Epithelial cell of proximal tubule (primary cell): ENCODE data around the gene CXCL6. TPM values are rescaled to one million over a fixed set of nuclear protein-coding genes. Genes with fewer than 3 reads are reported as not detected.
A peak's percentile ranks its signal among the peaks of the same experiment; 100 is the strongest.

Experiments
- DNase-seq: peaks from one replicate; pipeline ENCODE4 v3.0.0-alpha.2; 2011; ENCODE audit warnings: low read depth
- H3K4me3 ChIP-seq: 2 replicates; pipeline ENCODE4 v1.5.1; 2011; ENCODE audit warnings: low read depth, mild to moderate bottlenecking, low read length
- total RNA-seq: library from RNA; depleted of rRNA; stranded (reverse); fragments of >200 nt; gene quantifications from 2 replicates; pipeline ENCODE4 v1.2.3, GENCODE V29; 2015
- TF ChIP-seq, protein P1 (sequence below): conservative IDR thresholded peaks from 2 replicates; pipeline ENCODE4 v1.5.1; 2012; ENCODE audit warnings: low read depth, mild to moderate bottlenecking, low read length

CXCL6 gene
- total RNA-seq, 1 donor from 2014 or later, result 17.1 TPM

GRCh38 chr4:73870260-73870659, 33.8 kb downstream of the CXCL6 start:
- peak overlapping the region; percentile 72 for H3K4me3 ChIP-seq
- DNase-seq, result no peak
- TF ChIP-seq, protein P1, sequence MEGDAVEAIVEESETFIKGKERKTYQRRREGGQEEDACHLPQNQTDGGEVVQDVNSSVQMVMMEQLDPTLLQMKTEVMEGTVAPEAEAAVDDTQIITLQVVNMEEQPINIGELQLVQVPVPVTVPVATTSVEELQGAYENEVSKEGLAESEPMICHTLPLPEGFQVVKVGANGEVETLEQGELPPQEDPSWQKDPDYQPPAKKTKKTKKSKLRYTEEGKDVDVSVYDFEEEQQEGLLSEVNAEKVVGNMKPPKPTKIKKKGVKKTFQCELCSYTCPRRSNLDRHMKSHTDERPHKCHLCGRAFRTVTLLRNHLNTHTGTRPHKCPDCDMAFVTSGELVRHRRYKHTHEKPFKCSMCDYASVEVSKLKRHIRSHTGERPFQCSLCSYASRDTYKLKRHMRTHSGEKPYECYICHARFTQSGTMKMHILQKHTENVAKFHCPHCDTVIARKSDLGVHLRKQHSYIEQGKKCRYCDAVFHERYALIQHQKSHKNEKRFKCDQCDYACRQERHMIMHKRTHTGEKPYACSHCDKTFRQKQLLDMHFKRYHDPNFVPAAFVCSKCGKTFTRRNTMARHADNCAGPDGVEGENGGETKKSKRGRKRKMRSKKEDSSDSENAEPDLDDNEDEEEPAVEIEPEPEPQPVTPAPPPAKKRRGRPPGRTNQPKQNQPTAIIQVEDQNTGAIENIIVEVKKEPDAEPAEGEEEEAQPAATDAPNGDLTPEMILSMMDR, result no peak

- TF ChIP-seq, protein P1, result no peak
- H3K4me3 ChIP-seq, result peak overlapping the region; percentile 72
- DNase-seq, result no peak
Observed at GRCh38 chr4:73870768-73871167, 34.3 kb downstream of the CXCL6 start.

DNA sequence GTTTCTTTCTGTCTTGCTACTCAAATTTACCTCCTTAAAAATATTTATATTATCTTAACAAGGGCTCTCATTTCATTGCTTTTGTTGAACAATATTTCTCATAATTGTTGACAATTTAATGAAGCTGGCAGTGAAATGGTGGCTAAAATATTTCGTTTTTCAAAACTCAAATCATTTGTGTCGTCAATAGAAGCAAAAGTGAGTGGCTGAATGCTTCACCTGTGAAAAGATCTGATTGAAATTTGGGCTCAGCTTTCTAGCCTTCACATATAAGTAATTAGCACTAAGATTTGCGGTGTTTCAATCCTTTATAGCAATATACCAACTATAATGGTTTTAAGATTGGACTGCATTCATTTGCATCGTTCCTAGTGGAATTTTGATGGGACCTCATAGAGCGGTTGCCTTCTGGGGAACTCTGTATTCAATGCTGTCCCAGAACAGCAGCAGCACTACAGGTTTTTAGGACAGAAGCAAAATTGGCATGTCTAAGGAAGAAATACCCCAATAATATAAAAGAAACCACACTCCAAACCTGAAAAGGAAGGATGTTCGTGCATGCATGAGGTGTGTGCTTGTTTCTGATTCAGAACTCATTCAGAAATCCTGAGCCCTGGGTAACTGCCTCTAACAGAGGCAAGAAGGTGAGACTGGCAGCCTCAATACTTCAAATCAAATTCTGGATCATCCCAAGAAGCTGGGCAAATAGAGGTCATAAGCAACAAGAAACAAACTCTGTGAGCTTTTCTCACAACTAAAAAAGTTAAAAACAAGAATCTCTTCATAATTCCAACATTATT, 35.2 kb downstream of the CXCL6 start:
- H3K4me3 ChIP-seq, result peak overlapping the region; percentile 72
- TF ChIP-seq, protein P1, result no peak
- DNase-seq, result no peak

GRCh38 chr4:73872316-73873108, 36.0 kb downstream of the CXCL6 start:
- TF ChIP-seq, protein P1, result no peak
- H3K4me3 ChIP-seq, result no peak overlapping the region
- no peak for DNase-seq

DNA sequence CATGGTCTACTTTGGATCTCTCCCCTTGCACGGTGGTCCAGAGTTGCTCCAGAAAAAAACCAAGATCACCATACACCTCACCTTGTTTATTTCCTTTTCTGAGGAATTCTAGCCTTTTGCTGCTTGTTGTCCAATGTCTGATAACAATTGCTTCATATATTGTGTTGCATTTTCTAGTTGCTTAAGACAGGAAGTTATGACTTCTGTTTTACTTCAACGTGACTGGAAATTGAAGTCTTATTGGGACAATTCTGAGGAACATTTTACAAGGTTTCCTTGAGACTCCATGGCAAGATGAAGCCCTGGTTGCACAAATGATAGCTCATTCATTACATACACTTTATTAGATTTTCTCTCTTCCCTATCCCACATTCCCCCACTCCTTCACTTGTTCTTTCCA, 37.9 kb downstream of the CXCL6 start:
- DNase-seq, result no peak
- no peak overlapping the region for H3K4me3 ChIP-seq
- TF ChIP-seq, protein P1, result no peak

GRCh38 chr4:73875401-73875800, 38.9 kb downstream of the CXCL6 start:
- no peak for DNase-seq
- TF ChIP-seq, protein P1, result no peak
- no peak overlapping the region for H3K4me3 ChIP-seq
